B cell (primary cell): ENCODE results near the gene SLC25A26. TPM values are rescaled to one million over a fixed set of nuclear protein-coding genes. Genes with fewer than 3 reads are reported as not detected.

Experiments used
- ATAC-seq: fragments of 200-7000 bp; cut with Tn5 transposase; one replicate; pipeline ENCODE4 v1.10.0; 2021; ENCODE audit warnings: low read depth, mild to moderate bottlenecking, moderate number of reproducible peaks, moderate library complexity
- CTCF ChIA-PET: fragments of 350-600 bp; sonication (Branson Sonifier 250); formaldehyde crosslinking; loops from one replicate; lab custom pipeline; 2021; ENCODE audit warnings: antibody characterized with exemption, inconsistent platforms; lab: Charles Lee
- POLR2A ChIA-PET: fragments of 350-600 bp; sonication (Branson Sonifier 250); formaldehyde crosslinking; loops from one replicate; lab custom pipeline; 2021; ENCODE audit warnings: antibody characterized with exemption; lab: Charles Lee
- DNase-seq: peaks from one replicate; pipeline ENCODE4 v3.0.0; 2013
- H2AFZ ChIP-seq: 2 replicates; pipeline ENCODE4 v1.6.1; 2012; ENCODE audit warnings: mild to moderate bottlenecking, low read depth, low read length; ENCODE audit not compliant: insufficient read depth, poor library complexity, severe bottlenecking
- H3K27ac ChIP-seq, 2 donors: 1 replicate in 1 of 2; 2 replicates in 1 of 2; pipeline ENCODE4 v1.5.1; 2012 to 2013; ENCODE audit warnings: low read length in 2 of 2, mild to moderate bottlenecking in 2 of 2, moderate library complexity in 1 of 2
- H3K27me3 ChIP-seq, 4 experiments: fragments of 200-600 bp in 1 of 4; sonication (generic) in 1 of 4; replicated peaks in 1 of 4; 1 replicate in 2 of 4; 2 replicates in 2 of 4; pipeline versions ENCODE4 v1.6.1 to v1.7.0; 2013 to 2016; ENCODE audit warnings: low read length in 3 of 4, mild to moderate bottlenecking in 2 of 4, mixed read lengths in 1 of 4, moderate library complexity in 1 of 4; ENCODE audit not compliant: insufficient read depth in 4 of 4, control insufficient read depth in 3 of 4; ENCODE audit errors: control extremely low read depth in 1 of 4
- H3K36me3 ChIP-seq, 2 experiments: replicated peaks in 1 of 2; 1 replicate in 1 of 2; 2 replicates in 1 of 2; pipeline versions ENCODE4 v1.6.1 to v1.7.1; 2013; ENCODE audit warnings: low read length in 1 of 2; ENCODE audit not compliant: insufficient read depth in 2 of 2, control insufficient read depth in 1 of 2; ENCODE audit errors: control extremely low read depth in 1 of 2, extremely low read depth in 1 of 2
- H3K4me1 ChIP-seq, 2 donors: fragments of 200-600 bp in 1 of 2; sonication (generic) in 1 of 2; 1 replicate in 1 of 2; 2 replicates in 1 of 2; pipeline versions ENCODE4 v1.5.1 to v1.6.1; 2013 to 2017; ENCODE audit warnings: low read length in 2 of 2; ENCODE audit not compliant: control insufficient read depth in 2 of 2, insufficient read depth in 2 of 2
- H3K4me2 ChIP-seq: replicated peaks from 2 replicates; pipeline ENCODE3; 2012; ENCODE audit warnings: mild to moderate bottlenecking, low read depth, low read length; ENCODE audit not compliant: poor library complexity, severe bottlenecking
- H3K4me3 ChIP-seq, 5 experiments: fragments of 200-600 bp in 1 of 5; sonication (generic) in 1 of 5; 1 replicate in 3 of 5; 2 replicates in 2 of 5; pipeline versions ENCODE4 v1.5.1 to v1.7.0; 2011 to 2016; ENCODE audit warnings: low read length in 4 of 5, mild to moderate bottlenecking in 4 of 5, low read depth in 2 of 5, control low read depth in 1 of 5, moderate library complexity in 1 of 5; ENCODE audit not compliant: insufficient read depth in 1 of 5; ENCODE audit errors: control extremely low read depth in 1 of 5, extremely low read depth in 1 of 5
- H3K79me2 ChIP-seq: fragments of 200-600 bp; sonication (generic); one replicate; pipeline ENCODE4 v1.6.0; 2016; ENCODE audit warnings: low read length; ENCODE audit not compliant: control insufficient read depth, insufficient read depth
- H3K9ac ChIP-seq: fragments of 200-600 bp; sonication (generic); 2 replicates; pipeline ENCODE4 v1.6.1; 2017; ENCODE audit warnings: mild to moderate bottlenecking, low read length, moderate library complexity
- H3K9me3 ChIP-seq, 3 donors: one replicate each; pipeline versions ENCODE4 v1.6.1 to v1.7.1; 2013; ENCODE audit warnings: low read length in 2 of 3; ENCODE audit not compliant: control insufficient read depth in 2 of 3, insufficient read depth in 1 of 3; ENCODE audit errors: control extremely low read depth in 1 of 3
- H4K20me1 ChIP-seq: 2 replicates; pipeline ENCODE4 v1.6.0; 2012; ENCODE audit warnings: mild to moderate bottlenecking, low read length; ENCODE audit not compliant: insufficient read depth, control insufficient read depth, poor library complexity, severe bottlenecking
- H3K27ac Mint-ChIP-seq: one replicate; pipeline ENCODE4 v1.8.0; 2021; ENCODE audit warnings: mixed read lengths
- H3K27me3 Mint-ChIP-seq: one replicate; pipeline ENCODE4 v1.8.0; 2021; ENCODE audit warnings: mixed read lengths
- H3K4me1 Mint-ChIP-seq: one replicate; pipeline ENCODE4 v1.8.0; 2021; ENCODE audit warnings: mixed read lengths
- H3K4me3 Mint-ChIP-seq: one replicate; pipeline ENCODE4 v1.8.0; 2021; ENCODE audit warnings: mixed read lengths
- H3K9me3 Mint-ChIP-seq: one replicate; pipeline ENCODE4 v1.8.0; 2022; ENCODE audit warnings: mixed read lengths; ENCODE audit not compliant: insufficient read depth
- EZH2 ChIP-seq: IDR thresholded peaks from 2 replicates; pipeline ENCODE4 v1.6.1; 2012; ENCODE audit warnings: borderline replicate concordance, low read depth, mild to moderate bottlenecking, moderate library complexity, low read length; ENCODE audit not compliant: insufficient read depth, poor library complexity, severe bottlenecking
- WGBS: methylation state at CpG from one replicate; pipeline ENCODE4 v1.1.5; 2013; ENCODE audit warnings: missing lambda C conversion rate; ENCODE audit not compliant: insufficient coverage; 5-methylcytosine and 5-hydroxymethylcytosine counted together
- intact Hi-C: fragments of 100-400 bp; cut with micrococcal nuclease; formaldehyde crosslinking; loops from one replicate; pipeline ENCODE4 v1.10.0; 2022
- polyA plus RNA-seq: library from polyadenylated mRNA; depleted of rRNA; stranded (reverse); fragments of >200 nt; gene quantifications from 2 replicates; pipeline ENCODE4 v1.2.3, GENCODE V29; 2012
- total RNA-seq, 2 donors: library from RNA; stranded (reverse); fragments of 120-200 nt in 1 of 2; gene quantifications; 1 replicate in 1 of 2; 2 replicates in 1 of 2; pipeline versions ENCODE4 v1.2.3 to v1.2.4, GENCODE V29; 2013 to 2022
- TF ChIP-seq, protein P1 (sequence below): fragments of 200-600 bp; IDR thresholded peaks from one replicate; pipeline ENCODE4 v1.8.0; 2022; ENCODE audit warnings: antibody characterized with exemption, mild to moderate bottlenecking

Gene SLC25A26
- total and polyA plus RNA-seq, 2 donors (not counting 1 experiment from before 2014, with no cell fraction given): 22.3 to 23.8 TPM

DNA sequence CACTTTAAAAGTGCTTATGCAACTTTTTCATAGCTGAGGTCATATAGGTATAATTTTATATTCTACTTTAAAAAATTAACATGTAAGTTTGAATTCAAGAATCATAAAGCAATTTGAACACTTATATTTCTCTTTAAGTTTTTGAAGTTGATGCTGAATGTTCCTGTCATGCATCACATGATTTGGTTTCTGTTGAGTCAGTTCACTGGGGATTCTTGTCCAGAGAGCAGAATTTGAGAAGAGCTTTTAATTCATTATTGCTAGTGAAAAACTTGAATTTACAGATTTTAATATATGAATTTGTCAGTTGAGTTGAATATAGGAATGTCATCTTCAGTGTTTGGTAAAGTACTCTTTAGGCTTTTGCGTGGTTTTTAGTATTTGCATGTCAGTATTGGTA lies 7.9 kb downstream of the SLC25A26 start:
- H4K20me1 ChIP-seq: peaks cover 43% of the 10 kb centered on the region
- ChIA-PET POLR2A (no interaction called here), CTCF (interaction anchor here (1.4 kb wide), 1 partner anchor 26 kb away, joined by 3 read pairs; no protein-coding TSS in a partner anchor)
- Mint-ChIP-seq H3K4me3 (no peak overlapping the region), H3K27me3 (no peaks in the 10 kb centered on the region), H3K4me1 (peaks cover 33% of the 10 kb centered on the region), H3K27ac (no peak overlapping the region), H3K9me3 (no peaks in the 10 kb centered on the region)
- H3K9ac ChIP-seq: no peak overlapping the region
- H3K4me3 ChIP-seq: no peak overlapping the region
- H3K36me3 ChIP-seq: no peaks in the 10 kb centered on the region
- no peak overlapping the region for H3K4me2 ChIP-seq
- no peaks in the 10 kb centered on the region for H3K9me3 ChIP-seq
- H3K79me2 ChIP-seq: peaks cover 83% of the 10 kb centered on the region
- H3K27ac ChIP-seq: no peak overlapping the region
- TF ChIP-seq, protein P1, sequence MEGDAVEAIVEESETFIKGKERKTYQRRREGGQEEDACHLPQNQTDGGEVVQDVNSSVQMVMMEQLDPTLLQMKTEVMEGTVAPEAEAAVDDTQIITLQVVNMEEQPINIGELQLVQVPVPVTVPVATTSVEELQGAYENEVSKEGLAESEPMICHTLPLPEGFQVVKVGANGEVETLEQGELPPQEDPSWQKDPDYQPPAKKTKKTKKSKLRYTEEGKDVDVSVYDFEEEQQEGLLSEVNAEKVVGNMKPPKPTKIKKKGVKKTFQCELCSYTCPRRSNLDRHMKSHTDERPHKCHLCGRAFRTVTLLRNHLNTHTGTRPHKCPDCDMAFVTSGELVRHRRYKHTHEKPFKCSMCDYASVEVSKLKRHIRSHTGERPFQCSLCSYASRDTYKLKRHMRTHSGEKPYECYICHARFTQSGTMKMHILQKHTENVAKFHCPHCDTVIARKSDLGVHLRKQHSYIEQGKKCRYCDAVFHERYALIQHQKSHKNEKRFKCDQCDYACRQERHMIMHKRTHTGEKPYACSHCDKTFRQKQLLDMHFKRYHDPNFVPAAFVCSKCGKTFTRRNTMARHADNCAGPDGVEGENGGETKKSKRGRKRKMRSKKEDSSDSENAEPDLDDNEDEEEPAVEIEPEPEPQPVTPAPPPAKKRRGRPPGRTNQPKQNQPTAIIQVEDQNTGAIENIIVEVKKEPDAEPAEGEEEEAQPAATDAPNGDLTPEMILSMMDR: no peak
- no peak for TF ChIP-seq EZH2
- DNase-seq: no peak
- H3K27me3 ChIP-seq: no peaks in the 10 kb centered on the region
- no peaks in the 10 kb centered on the region for H3K4me1 ChIP-seq
- intact Hi-C loops: no loop called here
- H2AFZ ChIP-seq: no peak overlapping the region
- ATAC-seq: no peak
- WGBS: no CpG with 5 or more reads among the region's 1 CpG

DNA sequence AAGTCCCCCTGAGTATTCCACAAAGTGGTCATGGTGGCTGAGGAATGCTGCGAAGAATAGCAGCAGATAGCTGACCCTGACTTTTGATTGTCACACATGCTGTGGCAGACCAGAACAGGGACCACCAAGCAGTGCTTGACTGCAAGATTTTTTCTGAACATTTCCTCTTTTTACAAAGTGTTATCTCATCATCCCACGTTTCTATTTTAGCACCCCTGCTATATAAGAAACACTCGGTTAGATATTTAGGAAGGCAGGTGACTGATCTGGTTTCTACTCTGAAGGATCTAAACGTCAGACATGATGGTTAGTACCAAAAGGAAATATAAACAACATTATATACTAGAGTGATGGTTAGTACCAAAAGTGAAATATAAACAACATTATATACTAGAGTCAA lies 9.1 kb downstream of the SLC25A26 start:
- ATAC-seq (no peak), DNase-seq (no peak)
- POLR2A ChIA-PET: no interaction called here
- no peak overlapping the region for H3K4me3 Mint-ChIP-seq
- H3K4me1 ChIP-seq: no peaks in the 10 kb centered on the region
- H3K79me2 ChIP-seq: peaks cover 80% of the 10 kb centered on the region
- H3K4me1 Mint-ChIP-seq: peaks cover 25% of the 10 kb centered on the region
- no peaks in the 10 kb centered on the region for H3K9me3 ChIP-seq
- no peaks in the 10 kb centered on the region for H3K36me3 ChIP-seq
- no peaks in the 10 kb centered on the region for H3K27me3 Mint-ChIP-seq
- H3K4me3 ChIP-seq: no peak overlapping the region
- H3K4me2 ChIP-seq: no peak overlapping the region
- WGBS: 100% methylated on average over 1 of the region's 4 CpGs
- intact Hi-C loops: no loop called here
- no peak overlapping the region for H3K27ac ChIP-seq
- no peak overlapping the region for H2AFZ ChIP-seq
- H4K20me1 ChIP-seq: peaks cover 50% of the 10 kb centered on the region
- CTCF ChIA-PET: no interaction called here
- no peak overlapping the region for H3K9ac ChIP-seq
- TF ChIP-seq EZH2: no peak
- TF ChIP-seq, protein P1: no peak
- no peak overlapping the region for H3K27ac Mint-ChIP-seq
- H3K27me3 ChIP-seq: no peaks in the 10 kb centered on the region
- H3K9me3 Mint-ChIP-seq: no peaks in the 10 kb centered on the region
